Fibroblast of villous mesenchyme (primary cell): ENCODE measurements around the gene EIF3L. TPM values are rescaled to one million over a fixed set of nuclear protein-coding genes. Genes with fewer than 3 reads are reported as not detected.

Experiments used
- DNase-seq: peaks from one replicate; pipeline ENCODE4 v3.0.0-alpha.2; 2010; ENCODE audit warnings: low read depth
- H3K4me3 ChIP-seq: 2 replicates; pipeline ENCODE4 v1.5.1; 2011; ENCODE audit warnings: low read depth, mild to moderate bottlenecking, low read length
- total RNA-seq: library from RNA; depleted of rRNA; stranded (reverse); fragments of >200 nt; gene quantifications from 2 replicates; pipeline ENCODE4 v1.2.3, GENCODE V29; 2012
- TF ChIP-seq, protein P1 (sequence below): IDR thresholded peaks from 2 replicates; pipeline ENCODE4 v1.5.1; 2012; ENCODE audit warnings: low read depth, mild to moderate bottlenecking, low read length; ENCODE audit not compliant: insufficient read depth

The EIF3L gene
- total RNA-seq, 1 donor, result 285 TPM

- TF ChIP-seq, protein P1, sequence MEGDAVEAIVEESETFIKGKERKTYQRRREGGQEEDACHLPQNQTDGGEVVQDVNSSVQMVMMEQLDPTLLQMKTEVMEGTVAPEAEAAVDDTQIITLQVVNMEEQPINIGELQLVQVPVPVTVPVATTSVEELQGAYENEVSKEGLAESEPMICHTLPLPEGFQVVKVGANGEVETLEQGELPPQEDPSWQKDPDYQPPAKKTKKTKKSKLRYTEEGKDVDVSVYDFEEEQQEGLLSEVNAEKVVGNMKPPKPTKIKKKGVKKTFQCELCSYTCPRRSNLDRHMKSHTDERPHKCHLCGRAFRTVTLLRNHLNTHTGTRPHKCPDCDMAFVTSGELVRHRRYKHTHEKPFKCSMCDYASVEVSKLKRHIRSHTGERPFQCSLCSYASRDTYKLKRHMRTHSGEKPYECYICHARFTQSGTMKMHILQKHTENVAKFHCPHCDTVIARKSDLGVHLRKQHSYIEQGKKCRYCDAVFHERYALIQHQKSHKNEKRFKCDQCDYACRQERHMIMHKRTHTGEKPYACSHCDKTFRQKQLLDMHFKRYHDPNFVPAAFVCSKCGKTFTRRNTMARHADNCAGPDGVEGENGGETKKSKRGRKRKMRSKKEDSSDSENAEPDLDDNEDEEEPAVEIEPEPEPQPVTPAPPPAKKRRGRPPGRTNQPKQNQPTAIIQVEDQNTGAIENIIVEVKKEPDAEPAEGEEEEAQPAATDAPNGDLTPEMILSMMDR, result no peak
- peak overlapping the region; percentile 74 for H3K4me3 ChIP-seq
- DNase-seq, result peak; percentile 48
Observed at GRCh38 chr22:37907036-37907954, 58.1 kb downstream of the EIF3L start.

DNA sequence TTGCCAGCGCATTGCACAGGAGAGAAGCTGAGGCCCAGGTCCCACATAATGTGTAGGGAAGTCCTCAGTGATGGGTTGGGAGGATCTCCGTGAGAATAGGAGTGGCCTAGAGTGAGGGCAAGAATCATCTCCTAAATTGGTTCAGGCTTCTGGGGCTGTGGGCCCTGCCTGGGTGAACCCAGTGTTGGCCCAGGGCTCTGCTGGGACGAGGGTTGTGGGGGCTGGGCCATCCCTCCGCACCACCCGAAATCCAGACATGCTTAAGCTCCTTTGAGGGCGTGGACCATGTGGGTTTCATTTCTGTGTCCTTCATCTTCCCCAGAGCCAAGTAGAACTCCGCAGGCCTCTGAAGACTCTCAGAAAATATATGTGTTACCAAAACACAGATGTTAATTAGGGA is 60.5 kb downstream of the EIF3L start:
- TF ChIP-seq, protein P1, result no peak
- DNase-seq, result peak; percentile 18

DNA sequence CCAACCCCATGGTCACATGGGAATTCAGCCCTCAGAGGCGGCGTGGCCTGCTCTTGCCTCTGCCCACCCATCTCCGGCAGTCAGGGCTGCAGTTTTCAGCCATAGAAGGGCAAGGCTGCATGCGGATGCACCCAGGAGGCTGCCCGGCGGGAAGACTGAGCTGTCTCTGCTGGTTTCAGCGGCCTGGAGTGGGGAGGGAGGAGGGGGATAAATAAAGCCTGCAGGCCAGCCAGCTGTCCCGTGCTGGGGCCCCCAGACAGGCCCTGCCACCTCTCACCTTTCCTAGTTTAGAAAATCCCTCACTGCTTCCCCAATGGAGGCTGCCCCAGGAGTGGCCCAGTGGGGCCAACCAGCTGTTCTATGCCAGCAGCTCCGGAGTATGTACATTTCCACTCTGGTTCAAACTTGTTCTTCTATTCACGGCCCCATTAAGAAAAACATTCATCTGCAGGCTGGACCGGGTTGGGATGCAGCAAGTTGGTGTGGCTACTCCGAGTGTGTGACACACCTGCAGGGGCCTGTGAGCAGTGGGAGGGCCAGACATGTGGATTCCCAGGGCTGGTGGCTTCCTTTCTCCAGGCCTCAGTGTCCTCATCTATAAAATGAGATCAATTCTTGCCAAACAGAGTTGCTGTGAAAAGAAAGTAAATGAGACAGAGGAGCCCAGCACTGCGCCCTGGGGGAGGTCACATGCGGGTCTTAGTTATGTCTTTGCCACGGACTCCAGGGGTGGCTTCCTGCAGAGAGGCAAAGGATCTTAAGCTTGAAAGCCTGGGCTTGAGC is 61.9 kb downstream of the EIF3L start:
- no peak overlapping the region for H3K4me3 ChIP-seq
- no peak for DNase-seq
- TF ChIP-seq, protein P1, result no peak

More for the DNA sequence above, 60.5 kb downstream of the EIF3L start:
- no peak overlapping the region for H3K4me3 ChIP-seq

DNA sequence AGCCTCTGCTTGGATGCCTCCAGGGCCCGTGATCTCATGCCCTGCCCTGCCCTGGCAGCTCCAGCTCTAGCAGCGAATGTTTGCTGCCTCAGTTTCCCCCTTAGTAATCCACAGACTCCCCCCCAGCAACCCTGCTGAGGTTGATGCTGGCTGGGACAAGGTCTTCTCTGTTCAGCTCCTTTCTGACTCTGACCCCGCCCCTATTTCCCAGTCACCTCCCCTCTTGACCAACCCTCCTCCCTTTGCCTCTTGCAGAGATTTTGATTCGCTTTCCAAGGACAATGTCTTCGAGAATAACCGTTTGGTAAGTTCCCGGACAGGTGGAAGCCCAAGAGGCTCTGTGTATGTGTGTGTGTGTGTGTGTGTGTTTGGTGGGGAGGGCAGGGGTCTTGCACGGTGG is 62.5 kb downstream of the EIF3L start:
- no peak overlapping the region for H3K4me3 ChIP-seq
- TF ChIP-seq, protein P1, result no peak
- no peak for DNase-seq

DNA sequence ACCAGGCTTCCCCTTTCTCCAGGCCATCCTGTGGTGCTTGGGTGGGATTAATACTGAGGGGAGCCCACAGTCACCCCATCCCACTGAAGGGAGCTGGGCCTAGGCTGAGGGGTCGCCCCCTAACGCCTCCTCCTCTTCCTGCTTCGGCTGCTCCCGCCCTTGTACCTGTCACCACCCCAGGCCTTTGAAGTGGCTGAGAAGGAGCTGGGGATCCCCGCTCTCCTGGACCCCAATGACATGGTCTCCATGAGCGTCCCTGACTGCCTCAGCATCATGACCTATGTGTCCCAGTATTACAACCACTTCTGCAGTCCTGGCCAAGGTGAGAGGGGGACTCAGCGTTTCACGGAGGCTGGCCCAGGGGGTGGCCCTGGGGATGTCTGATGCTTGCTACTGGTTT is 63.0 kb downstream of the EIF3L start:
- TF ChIP-seq, protein P1, result no peak
- no peak overlapping the region for H3K4me3 ChIP-seq
- DNase-seq, result no peak

GRCh38 chr22:37913233-37913721 is 64.1 kb downstream of the EIF3L start:
- no peak for DNase-seq
- H3K4me3 ChIP-seq, result no peak overlapping the region
- TF ChIP-seq, protein P1, result no peak
